Measurements from ENCODE around the gene LY6G5B.

- TF ChIP-seq POLR2A (IDR thresholded peaks at IDR 0.05): no peak
- TF ChIP-seq POLR2AphosphoS5 (IDR thresholded peaks at IDR 0.05): no peak
These were observed 17.5 kb downstream of the LY6G5B start for GRCh38 chr6:31687321-31687720.

Measured in sigmoid colon (tissue), 4 donors.